Endothelial cell of umbilical vein (primary cell): ENCODE results near the gene FABP7. TPM values are rescaled to one million over a fixed set of nuclear protein-coding genes. Genes with fewer than 3 reads are reported as not detected.

Source experiments
- Bru-seq: library from RNA; stranded (reverse); fragments of 400-500 nt; gene quantifications from one replicate; lab custom pipeline; 2021; lab: Mats Ljungman, UMichigan
- BruChase-seq, 2 experiments: library from RNA; stranded (reverse); fragments of 400-500 nt; gene quantifications; one replicate each; lab custom pipeline; 2021; lab: Mats Ljungman, UMichigan
- BruUV-seq: library from RNA; stranded (reverse); fragments of 400-500 nt; replicated peaks from 2 replicates; lab custom pipeline; 2021; lab: Mats Ljungman, UMichigan
- CTCF ChIA-PET: fragments of 300-600, 350-600 bp; sonication (Branson Sonifier 250); formaldehyde crosslinking; loops from one replicate; lab custom pipeline; 2021; ENCODE audit warnings: antibody characterized with exemption, inconsistent platforms; lab: Charles Lee
- POLR2A ChIA-PET: fragments of 300-600, 350-600 bp; sonication (Branson Sonifier 250); formaldehyde crosslinking; loops from one replicate; lab custom pipeline; 2021; ENCODE audit warnings: antibody characterized with exemption, inconsistent platforms; lab: Charles Lee
- DNase-seq: peaks from one replicate; pipeline ENCODE4 v3.0.0-alpha.2; 2011; ENCODE audit warnings: low read depth, low spot score
- FAIRE-seq: peaks from 2 replicates; lab custom pipeline; 2011; peaks lifted over from hg19 to GRCh38; lab: Jason Lieb, UNC
- H2AFZ ChIP-seq: 2 replicates; pipeline ENCODE4 v1.6.0; 2012; ENCODE audit warnings: low read depth, low read length, control low read depth, inconsistent platforms
- H3K27ac ChIP-seq: 2 replicates; pipeline ENCODE4 v1.5.1; 2011; ENCODE audit warnings: low read depth, mild to moderate bottlenecking, control low read depth, low read length, moderate library complexity; ENCODE audit not compliant: insufficient read depth
- H3K27me3 ChIP-seq, 2 experiments: 2 replicates each; pipeline versions ENCODE4 v1.6.0 to v1.6.1; 2011; ENCODE audit warnings: low read length in 2 of 2, mixed read lengths in 1 of 2; ENCODE audit not compliant: control insufficient read depth in 2 of 2, insufficient read depth in 2 of 2
- H3K36me3 ChIP-seq, 2 experiments: 2 replicates in 1 of 2; 3 replicates in 1 of 2; pipeline ENCODE4 v1.5.1; 2011; ENCODE audit warnings: low read length in 2 of 2, mild to moderate bottlenecking in 1 of 2, moderate library complexity in 1 of 2; ENCODE audit not compliant: control insufficient read depth in 2 of 2, insufficient read depth in 2 of 2; ENCODE audit errors: extremely low read depth in 1 of 2
- H3K4me1 ChIP-seq: 3 replicates; pipeline ENCODE4 v1.5.1; 2011; ENCODE audit warnings: mild to moderate bottlenecking, low read length; ENCODE audit not compliant: control insufficient read depth, insufficient read depth; ENCODE audit errors: extremely low read depth
- H3K4me2 ChIP-seq: 2 replicates; pipeline ENCODE4 v1.6.1; 2011; ENCODE audit warnings: low read length, control low read depth, mixed read lengths; ENCODE audit not compliant: insufficient read depth
- H3K4me3 ChIP-seq, 3 experiments: fragments of 200-600 bp in 1 of 3; sonication (generic), shearing (Covaris generic) in 1 of 3; replicated peaks in 1 of 3; 2 replicates each; pipeline ENCODE4 v1.5.1; 2011 to 2016; ENCODE audit warnings: control low read depth in 3 of 3, low read length in 3 of 3, mild to moderate bottlenecking in 2 of 3, inconsistent platforms in 1 of 3, low read depth in 1 of 3, moderate library complexity in 1 of 3; ENCODE audit not compliant: insufficient read depth in 1 of 3
- H3K79me2 ChIP-seq: 2 replicates; pipeline ENCODE4 v1.6.0; 2012; ENCODE audit warnings: low read length, inconsistent platforms; ENCODE audit not compliant: control insufficient read depth, insufficient read depth
- H3K9ac ChIP-seq: replicated peaks from 2 replicates; pipeline ENCODE3; 2011; ENCODE audit warnings: low read length, control low read depth; ENCODE audit not compliant: insufficient read depth; ENCODE audit errors: extremely low read depth
- H3K9me1 ChIP-seq: replicated peaks from 3 replicates; pipeline ENCODE4 v1.6.0; 2011; ENCODE audit warnings: mild to moderate bottlenecking, low read length; ENCODE audit not compliant: control insufficient read depth, insufficient read depth; ENCODE audit errors: extremely low read depth
- H3K9me3 ChIP-seq: replicated peaks from 2 replicates; pipeline ENCODE4 v1.5.1; 2012; ENCODE audit warnings: low read length, inconsistent platforms; ENCODE audit not compliant: control insufficient read depth, insufficient read depth
- H4K20me1 ChIP-seq: replicated peaks from 2 replicates; pipeline ENCODE3; 2011; ENCODE audit warnings: mild to moderate bottlenecking, low read length; ENCODE audit not compliant: control insufficient read depth, insufficient read depth; ENCODE audit errors: extremely low read depth
- EZH2 ChIP-seq: IDR thresholded peaks from 2 replicates; pipeline ENCODE4 v1.6.1; 2012; ENCODE audit warnings: borderline replicate concordance, low read depth, mild to moderate bottlenecking, moderate library complexity, low read length, inconsistent platforms; ENCODE audit not compliant: severe bottlenecking
- FOS ChIP-seq: IDR thresholded peaks from 2 replicates; pipeline ENCODE4 v1.6.1; 2011; ENCODE audit warnings: mild to moderate bottlenecking, low read length, moderate library complexity, borderline replicate concordance; ENCODE audit not compliant: insufficient read depth
- GATA2 ChIP-seq: IDR thresholded peaks from 2 replicates; pipeline ENCODE4 v1.7.0; 2011; ENCODE audit warnings: low read depth, mild to moderate bottlenecking, moderate library complexity, mixed read lengths, low read length; ENCODE audit not compliant: insufficient read length, insufficient read depth
- MYC ChIP-seq: IDR thresholded peaks from one replicate; pipeline ENCODE4 v1.6.1; 2011; ENCODE audit warnings: mild to moderate bottlenecking, low read depth, low read length
- POLR2AphosphoS5 ChIP-seq: IDR thresholded peaks from 2 replicates; pipeline ENCODE4 v1.6.1; 2012; ENCODE audit warnings: low read depth, mild to moderate bottlenecking, control low read depth, low read length, moderate library complexity; ENCODE audit not compliant: insufficient read depth
- dilution Hi-C: fragments of 300-500 bp; cut with MboI; formaldehyde crosslinking; loops from one replicate; pipeline ENCODE4 v1.15.0; 2019; ENCODE audit warnings: low sequenced_read_pairs; ENCODE audit not compliant: extremely low pct_ligation_motif_present
- intact Hi-C: fragments of 100-400 bp; cut with micrococcal nuclease; formaldehyde crosslinking; loops from one replicate; pipeline ENCODE4 v1.10.0; 2022
- long read RNA-seq: library from polyadenylated mRNA; stranded (forward); transcript quantifications from one replicate; pipeline ENCODE4 v2.0.0, GENCODE V29; 2021
- polyA minus RNA-seq, 3 experiments: library from RNA; depleted of rRNA, polyadenylated mRNA; stranded (reverse); fragments of >200 nt; gene quantifications; 1 replicate in 1 of 3; 2 replicates in 2 of 3; pipeline ENCODE4 v1.2.3, GENCODE V29; 2011
- polyA plus RNA-seq, 4 experiments: library from polyadenylated mRNA; depleted of rRNA in 3 of 4; stranded (reverse) in 3 of 4; unstranded in 1 of 4; fragments of >200 nt; gene quantifications; 2 replicates each; pipeline versions ENCODE4 v1.2.1 to v1.2.3, GENCODE V29; 2011 to 2012; ENCODE audit warnings: missing spikeins in 1 of 4
- total RNA-seq: library from RNA; stranded (reverse); gene quantifications from 2 replicates; pipeline ENCODE4 v1.2.3, GENCODE V29; 2021
- TF ChIP-seq, protein P1 (sequence below): IDR thresholded peaks from 2 replicates; pipeline ENCODE4 v1.6.1; 2011; ENCODE audit not compliant: insufficient read depth, insufficient read length

FABP7 gene
- total RNA-seq (not detected in 2 replicates), polyA plus RNA-seq (not detected in 2 replicates), polyA minus RNA-seq (not detected in 2 replicates), Bru-seq, nascent RNA (not detected), BruChase-seq, experiment 1, labeled RNA remaining after a 6-hour chase (not detected), BruChase-seq, experiment 2, labeled RNA remaining after a 2-hour chase (not detected)
- polyA plus RNA-seq (2011; cell fraction: cytosol; rRNA removed), result not detected in 2 replicates
- polyA plus RNA-seq (2011; cell fraction: nucleus; rRNA removed), result not detected in 2 replicates
- polyA plus RNA-seq (2012), result not detected in 2 replicates
- not detected for polyA minus RNA-seq (2011; cell fraction: cytosol; rRNA and poly(A)+ RNA removed)
- not detected in 2 replicates for polyA minus RNA-seq (2011; cell fraction: nucleus; rRNA and poly(A)+ RNA removed)
- long read RNA-seq, result 0 reads

DNA sequence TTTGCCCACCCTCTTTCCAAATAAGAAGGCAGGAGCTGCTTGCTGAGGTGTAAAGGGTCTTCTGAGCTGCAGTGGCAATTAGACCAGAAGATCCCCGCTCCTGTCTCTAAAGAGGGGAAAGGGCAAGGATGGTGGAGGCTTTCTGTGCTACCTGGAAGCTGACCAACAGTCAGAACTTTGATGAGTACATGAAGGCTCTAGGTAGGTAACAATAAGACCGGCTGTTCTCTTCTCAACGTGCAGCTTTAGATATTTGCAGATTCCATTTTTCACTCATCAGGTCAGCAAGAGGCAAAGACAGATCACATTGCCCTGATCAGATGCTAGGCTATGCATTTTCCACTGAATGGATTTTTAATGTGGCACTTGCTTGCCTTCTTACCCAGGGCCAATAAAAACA lies at the start of gene FABP7:
Gene FABP7, plus strand, starts transcription at position 50 of the 400 bp plus-strand sequence. Its CDS starts 79 bp downstream, at position 129.
- Histone ChIP-seq H2AFZ (no peak within 1 kb of the TSS), H3K9me1 (no peaks in the 10 kb centered on the region), H3K9me3 (no peaks in the 10 kb centered on the region), H3K36me3 (no peaks in the 10 kb centered on the region), H3K4me3 (no peak within 1 kb of the TSS), H4K20me1 (no peaks in the 10 kb centered on the region), H3K4me1 (no peaks in the 10 kb centered on the region), H3K27ac (no peak within 1 kb of the TSS), H3K27me3 (peaks cover 9 to 11% of the 10 kb centered on the region in 2 experiments), H3K9ac (no peak within 1 kb of the TSS), H3K4me2 (no peak within 1 kb of the TSS), H3K79me2 (no peaks in the 10 kb centered on the region)
- ChIA-PET CTCF (no interaction called here), POLR2A (no interaction called here)
- intact Hi-C loops, result loop anchor here (10.0 kb wide), 1 partner anchor 385 kb away; the partner anchor contains the start of gene HSF2
- no peak for FAIRE-seq
- TF ChIP-seq GATA2 (no peak), EZH2 (no peak), FOS (no peak), POLR2AphosphoS5 (no peak), MYC (no peak)
- TF ChIP-seq, protein P1, sequence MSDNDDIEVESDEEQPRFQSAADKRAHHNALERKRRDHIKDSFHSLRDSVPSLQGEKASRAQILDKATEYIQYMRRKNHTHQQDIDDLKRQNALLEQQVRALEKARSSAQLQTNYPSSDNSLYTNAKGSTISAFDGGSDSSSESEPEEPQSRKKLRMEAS, result no peak
- no TSS peak for BruUV-seq
- dilution Hi-C loops, result no loop called here
- no peak for DNase-seq
